ENCODE measurements around the gene DMP1. TPM values are rescaled to one million over a fixed set of nuclear protein-coding genes. Genes with fewer than 3 reads are reported as not detected.
"Not testable (repeated sequence)": the region's sequence is repeated elsewhere in the genome, so short reads cannot be mapped to it uniquely, and the experiment has no call there.

DMP1 gene
- total RNA-seq, 1 experiment from 2014 or later, result not detected

DNA sequence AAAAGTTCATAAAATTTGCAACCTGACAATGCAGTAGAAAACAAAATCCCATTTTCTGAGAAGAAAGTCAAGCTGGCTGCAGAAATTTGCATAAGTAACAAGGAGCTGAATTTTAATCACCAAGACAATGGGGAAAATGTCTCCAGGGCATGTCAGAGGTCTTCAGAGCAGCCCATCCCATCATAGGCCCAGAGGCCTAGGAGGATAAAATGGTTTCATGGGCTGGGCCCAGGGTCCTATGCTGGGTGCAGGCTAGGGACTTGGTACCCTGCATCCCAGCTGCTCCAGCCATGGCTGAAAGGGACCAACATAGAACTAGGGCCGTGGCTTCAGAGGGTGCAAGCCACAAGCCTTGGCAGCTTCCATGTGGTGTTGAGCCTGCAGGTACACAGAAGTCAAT is 42.0 kb downstream of the DMP1 start:
- H3K4me1 ChIP-seq (ENCODE audit: control insufficient read depth in 1 of 2, insufficient read depth in 2 of 2, low read length in 2 of 2); POLR2A ChIA-PET; ATAC-seq; RAD21 ChIA-PET (ENCODE audit: low non-redundant PET in 1 of 2, low total read pairs in 2 of 2, uncharacterized antibody in 2 of 2, unreplicated experiment in 2 of 2); intact Hi-C loops (cut with micrococcal nuclease); H3K9me3 ChIP-seq (ENCODE audit: control insufficient read depth in 1 of 2, insufficient read depth in 1 of 2, low read depth in 1 of 2, low read length in 2 of 2); H3K27ac ChIP-seq (ENCODE audit: low read depth, low read length); H3K27me3 ChIP-seq (ENCODE audit: insufficient read depth, low read length); H2AFZ ChIP-seq (ENCODE audit: low read depth, low read length, poor library complexity, severe bottlenecking); DNase-seq (ENCODE audit: low read depth, low spot score); H4K20me1 ChIP-seq (ENCODE audit: insufficient read depth); H3K4me3 ChIP-seq (replicated peaks in 1 of 2; ENCODE audit: low read depth in 1 of 2, low read length in 2 of 2); H3K9me2 ChIP-seq (ENCODE audit: insufficient read depth); H3K4me2 ChIP-seq (ENCODE audit: low read length); H3K36me3 ChIP-seq (ENCODE audit: control insufficient read depth in 1 of 2, insufficient read depth in 2 of 2, low read length in 2 of 2); H3K79me2 ChIP-seq (ENCODE audit: insufficient read depth, low read length); CTCF ChIA-PET; BruUV-seq (replicated peaks); H3K9ac ChIP-seq (ENCODE audit: low read length): not testable (repeated sequence)

DNA sequence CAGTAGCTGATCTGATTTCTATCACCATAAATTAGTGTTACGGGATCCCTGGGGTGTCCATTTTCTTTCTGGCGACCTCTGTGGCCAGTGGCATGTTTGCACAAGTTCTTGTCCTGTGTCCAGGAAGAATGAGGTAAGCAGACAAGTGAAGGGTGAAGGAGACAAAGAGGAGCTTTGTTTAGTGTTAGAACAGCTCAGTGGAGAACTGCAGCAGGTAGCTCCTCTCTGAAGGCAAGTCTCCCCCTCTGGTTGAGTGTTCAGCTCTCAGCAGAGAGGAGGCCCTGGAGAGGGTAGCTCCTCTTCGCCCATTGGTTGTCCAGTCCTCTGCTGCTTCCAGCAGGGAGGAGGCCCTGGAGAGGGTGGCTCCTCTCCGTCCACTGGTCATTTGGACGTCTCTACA is 47.2 kb downstream of the DMP1 start:
- no peak for DNase-seq (ENCODE audit: low read depth, low spot score)
- RAD21 ChIA-PET (ENCODE audit: low non-redundant PET in 1 of 2, low total read pairs in 2 of 2, uncharacterized antibody in 2 of 2, unreplicated experiment in 2 of 2), result no interaction called here
- peaks cover 0 to 6% of the 10 kb centered on the region in 2 experiments; a peak in 2 of 4 replicates for H3K9me3 ChIP-seq (ENCODE audit: control insufficient read depth in 1 of 2, insufficient read depth in 1 of 2, low read depth in 1 of 2, low read length in 2 of 2)
- no peaks in the 10 kb centered on the region for H3K27me3 ChIP-seq (ENCODE audit: insufficient read depth, low read length)
- H4K20me1 ChIP-seq (ENCODE audit: insufficient read depth), result no peaks in the 10 kb centered on the region
- H3K9ac ChIP-seq (ENCODE audit: low read length), result no peak overlapping the region
- H2AFZ ChIP-seq (ENCODE audit: low read depth, low read length, poor library complexity, severe bottlenecking), result no peak overlapping the region
- no peak overlapping the region for H3K4me3 ChIP-seq (replicated peaks in 1 of 2; ENCODE audit: low read depth in 1 of 2, low read length in 2 of 2)
- BruUV-seq (replicated peaks), result no TSS peak
- H3K79me2 ChIP-seq (ENCODE audit: insufficient read depth, low read length), result no peaks in the 10 kb centered on the region
- no peak overlapping the region for H3K4me2 ChIP-seq (ENCODE audit: low read length)
- TF ChIP-seq POLR2A (IDR thresholded peaks at IDR 0.05; ENCODE audit: borderline replicate concordance, extremely low read depth, insufficient read depth, insufficient read length) (no peak), SP1 (IDR thresholded peaks at IDR 0.05; ENCODE audit: low read depth) (no peak), SIN3A (IDR thresholded peaks at IDR 0.05; ENCODE audit: low read depth) (no peak), TCF7L2 (IDR thresholded peaks at IDR 0.05; ENCODE audit: borderline replicate concordance, extremely low read depth, insufficient read depth, insufficient read length) (no peak), SRF (IDR thresholded peaks at IDR 0.05; ENCODE audit: low read depth) (no peak), FOSL1 (IDR thresholded peaks at IDR 0.05; ENCODE audit: low read depth) (no peak), CTCF (IDR thresholded peaks at IDR 0.05 in 2 of 3, conservative IDR thresholded peaks at IDR 0.05 in 1 of 3; ENCODE audit: borderline replicate concordance in 1 of 3, insufficient read depth in 1 of 3, low read depth in 2 of 3, low read length in 2 of 3) (0 out of 6 replicates have a peak, but pooled peaks of 1 of the 3 experiments have one; percentile 20)
- intact Hi-C loops (cut with micrococcal nuclease), result no loop called here
- ATAC-seq, result no peak
- H3K27ac ChIP-seq (ENCODE audit: low read depth, low read length), result no peak overlapping the region
- CTCF ChIA-PET, result no interaction called here
- no peaks in the 10 kb centered on the region for H3K36me3 ChIP-seq (ENCODE audit: control insufficient read depth in 1 of 2, insufficient read depth in 2 of 2, low read length in 2 of 2)
- no peaks in the 10 kb centered on the region for H3K9me2 ChIP-seq (ENCODE audit: insufficient read depth)
- no peaks in the 10 kb centered on the region for H3K4me1 ChIP-seq (ENCODE audit: control insufficient read depth in 1 of 2, insufficient read depth in 2 of 2, low read length in 2 of 2)
- POLR2A ChIA-PET, result no interaction called here
